Endothelial cell of umbilical vein (primary cell): ENCODE data around the gene WASF2. TPM values are rescaled to one million over a fixed set of nuclear protein-coding genes. Genes with fewer than 3 reads are reported as not detected.

Experiments used
- BruUV-seq: library from RNA; stranded (reverse); fragments of 400-500 nt; replicated peaks from 2 replicates; lab custom pipeline; 2021; lab: Mats Ljungman, UMichigan
- CTCF ChIA-PET: fragments of 300-600, 350-600 bp; sonication (Branson Sonifier 250); formaldehyde crosslinking; loops from one replicate; lab custom pipeline; 2021; ENCODE audit warnings: antibody characterized with exemption, inconsistent platforms; lab: Charles Lee
- POLR2A ChIA-PET: fragments of 300-600, 350-600 bp; sonication (Branson Sonifier 250); formaldehyde crosslinking; loops from one replicate; lab custom pipeline; 2021; ENCODE audit warnings: antibody characterized with exemption, inconsistent platforms; lab: Charles Lee
- DNase-seq: peaks from one replicate; pipeline ENCODE4 v3.0.0-alpha.2; 2011; ENCODE audit warnings: low read depth, low spot score
- FAIRE-seq: peaks from 2 replicates; lab custom pipeline; 2011; peaks lifted over from hg19 to GRCh38; lab: Jason Lieb, UNC
- H2AFZ ChIP-seq: 2 replicates; pipeline ENCODE4 v1.6.0; 2012; ENCODE audit warnings: low read depth, low read length, control low read depth, inconsistent platforms
- H3K27ac ChIP-seq: 2 replicates; pipeline ENCODE4 v1.5.1; 2011; ENCODE audit warnings: low read depth, mild to moderate bottlenecking, control low read depth, low read length, moderate library complexity; ENCODE audit not compliant: insufficient read depth
- H3K27me3 ChIP-seq, 2 experiments: 2 replicates each; pipeline versions ENCODE4 v1.6.0 to v1.6.1; 2011; ENCODE audit warnings: low read length in 2 of 2, mixed read lengths in 1 of 2; ENCODE audit not compliant: control insufficient read depth in 2 of 2, insufficient read depth in 2 of 2
- H3K36me3 ChIP-seq, 2 experiments: 2 replicates in 1 of 2; 3 replicates in 1 of 2; pipeline ENCODE4 v1.5.1; 2011; ENCODE audit warnings: low read length in 2 of 2, mild to moderate bottlenecking in 1 of 2, moderate library complexity in 1 of 2; ENCODE audit not compliant: control insufficient read depth in 2 of 2, insufficient read depth in 2 of 2; ENCODE audit errors: extremely low read depth in 1 of 2
- H3K4me1 ChIP-seq: 3 replicates; pipeline ENCODE4 v1.5.1; 2011; ENCODE audit warnings: mild to moderate bottlenecking, low read length; ENCODE audit not compliant: control insufficient read depth, insufficient read depth; ENCODE audit errors: extremely low read depth
- H3K4me2 ChIP-seq: 2 replicates; pipeline ENCODE4 v1.6.1; 2011; ENCODE audit warnings: low read length, control low read depth, mixed read lengths; ENCODE audit not compliant: insufficient read depth
- H3K4me3 ChIP-seq, 3 experiments: fragments of 200-600 bp in 1 of 3; sonication (generic), shearing (Covaris generic) in 1 of 3; replicated peaks in 1 of 3; 2 replicates each; pipeline ENCODE4 v1.5.1; 2011 to 2016; ENCODE audit warnings: control low read depth in 3 of 3, low read length in 3 of 3, mild to moderate bottlenecking in 2 of 3, inconsistent platforms in 1 of 3, low read depth in 1 of 3, moderate library complexity in 1 of 3; ENCODE audit not compliant: insufficient read depth in 1 of 3
- H3K79me2 ChIP-seq: 2 replicates; pipeline ENCODE4 v1.6.0; 2012; ENCODE audit warnings: low read length, inconsistent platforms; ENCODE audit not compliant: control insufficient read depth, insufficient read depth
- H3K9ac ChIP-seq: replicated peaks from 2 replicates; pipeline ENCODE3; 2011; ENCODE audit warnings: low read length, control low read depth; ENCODE audit not compliant: insufficient read depth; ENCODE audit errors: extremely low read depth
- H3K9me1 ChIP-seq: replicated peaks from 3 replicates; pipeline ENCODE4 v1.6.0; 2011; ENCODE audit warnings: mild to moderate bottlenecking, low read length; ENCODE audit not compliant: control insufficient read depth, insufficient read depth; ENCODE audit errors: extremely low read depth
- H3K9me3 ChIP-seq: replicated peaks from 2 replicates; pipeline ENCODE4 v1.5.1; 2012; ENCODE audit warnings: low read length, inconsistent platforms; ENCODE audit not compliant: control insufficient read depth, insufficient read depth
- H4K20me1 ChIP-seq: replicated peaks from 2 replicates; pipeline ENCODE3; 2011; ENCODE audit warnings: mild to moderate bottlenecking, low read length; ENCODE audit not compliant: control insufficient read depth, insufficient read depth; ENCODE audit errors: extremely low read depth
- EZH2 ChIP-seq: IDR thresholded peaks from 2 replicates; pipeline ENCODE4 v1.6.1; 2012; ENCODE audit warnings: borderline replicate concordance, low read depth, mild to moderate bottlenecking, moderate library complexity, low read length, inconsistent platforms; ENCODE audit not compliant: severe bottlenecking
- FOS ChIP-seq: IDR thresholded peaks from 2 replicates; pipeline ENCODE4 v1.6.1; 2011; ENCODE audit warnings: mild to moderate bottlenecking, low read length, moderate library complexity, borderline replicate concordance; ENCODE audit not compliant: insufficient read depth
- GATA2 ChIP-seq: IDR thresholded peaks from 2 replicates; pipeline ENCODE4 v1.7.0; 2011; ENCODE audit warnings: low read depth, mild to moderate bottlenecking, moderate library complexity, mixed read lengths, low read length; ENCODE audit not compliant: insufficient read length, insufficient read depth
- JUN ChIP-seq: IDR thresholded peaks from 2 replicates; pipeline ENCODE4 v1.6.1; 2011; ENCODE audit warnings: borderline replicate concordance, low read depth; ENCODE audit not compliant: insufficient read length, insufficient read depth
- MYC ChIP-seq: IDR thresholded peaks from one replicate; pipeline ENCODE4 v1.6.1; 2011; ENCODE audit warnings: mild to moderate bottlenecking, low read depth, low read length
- POLR2A ChIP-seq: IDR thresholded peaks from 2 replicates; pipeline ENCODE4 v1.6.1; 2012; ENCODE audit warnings: low read depth, mild to moderate bottlenecking, control low read depth, low read length
- POLR2AphosphoS5 ChIP-seq: IDR thresholded peaks from 2 replicates; pipeline ENCODE4 v1.6.1; 2012; ENCODE audit warnings: low read depth, mild to moderate bottlenecking, control low read depth, low read length, moderate library complexity; ENCODE audit not compliant: insufficient read depth
- dilution Hi-C: fragments of 300-500 bp; cut with MboI; formaldehyde crosslinking; loops from one replicate; pipeline ENCODE4 v1.15.0; 2019; ENCODE audit warnings: low sequenced_read_pairs; ENCODE audit not compliant: extremely low pct_ligation_motif_present
- intact Hi-C: fragments of 100-400 bp; cut with micrococcal nuclease; formaldehyde crosslinking; loops from one replicate; pipeline ENCODE4 v1.10.0; 2022
- polyA plus RNA-seq, 4 experiments: library from polyadenylated mRNA; depleted of rRNA in 3 of 4; stranded (reverse) in 3 of 4; unstranded in 1 of 4; fragments of >200 nt; gene quantifications; 2 replicates each; pipeline versions ENCODE4 v1.2.1 to v1.2.3, GENCODE V29; 2011 to 2012; ENCODE audit warnings: missing spikeins in 1 of 4
- total RNA-seq: library from RNA; stranded (reverse); gene quantifications from 2 replicates; pipeline ENCODE4 v1.2.3, GENCODE V29; 2021
- TF ChIP-seq, protein P1 (sequence below), 2 donors: IDR thresholded peaks; 1 replicate in 1 of 2; 2 replicates in 1 of 2; pipeline ENCODE4 v1.5.1; 2011; ENCODE audit warnings: low read length in 2 of 2, mild to moderate bottlenecking in 2 of 2, moderate library complexity in 2 of 2, control low read depth in 1 of 2, inconsistent platforms in 1 of 2, low read depth in 1 of 2; ENCODE audit not compliant: insufficient read depth in 1 of 2; ENCODE audit errors: extremely low read depth in 1 of 2
- TF ChIP-seq, protein P2 (sequence below): IDR thresholded peaks from 2 replicates; pipeline ENCODE4 v1.6.1; 2011; ENCODE audit not compliant: insufficient read depth, insufficient read length

Gene WASF2
- total and polyA plus RNA-seq, 2 donors (not counting 3 experiments of a cell fraction or from before 2014, with no cell fraction given): 76.9 to 172 TPM

DNA sequence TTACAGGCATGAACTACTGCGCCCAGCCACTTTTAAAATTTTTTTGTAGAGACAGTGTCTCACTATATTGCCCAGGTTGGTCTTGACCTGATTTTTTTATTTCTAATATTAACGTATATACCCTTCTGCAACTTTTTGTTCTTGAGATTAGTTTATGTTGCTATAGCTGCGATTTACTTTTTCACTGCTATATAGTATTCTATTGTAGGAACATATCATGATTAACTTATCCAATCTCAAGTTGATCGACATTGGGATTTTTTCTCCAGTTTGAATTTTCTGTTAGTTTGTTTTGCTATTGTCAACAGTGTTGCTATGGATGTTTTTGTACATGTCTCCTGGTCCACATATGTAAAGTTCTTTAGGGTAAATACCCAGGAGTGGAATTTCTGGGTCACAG is 35.4 kb downstream of the WASF2 start:
- no peak for FAIRE-seq
- Histone ChIP-seq H3K27me3 (no peaks in the 10 kb centered on the region), H3K9me3 (no peaks in the 10 kb centered on the region), H3K36me3 (peaks cover 0 to under 1% of the 10 kb centered on the region in 2 experiments), H3K27ac (no peak overlapping the region), H3K4me2 (no peak overlapping the region), H3K4me3 (no peak overlapping the region), H3K9me1 (no peaks in the 10 kb centered on the region), H2AFZ (no peak overlapping the region), H3K79me2 (peaks cover 66% of the 10 kb centered on the region), H3K4me1 (peaks cover 3% of the 10 kb centered on the region), H3K9ac (no peak overlapping the region), H4K20me1 (no peaks in the 10 kb centered on the region)
- TF ChIP-seq MYC (no peak), EZH2 (no peak), JUN (no peak), POLR2AphosphoS5 (no peak), POLR2A (no peak), FOS (no peak), GATA2 (no peak)
- TF ChIP-seq, protein P1, sequence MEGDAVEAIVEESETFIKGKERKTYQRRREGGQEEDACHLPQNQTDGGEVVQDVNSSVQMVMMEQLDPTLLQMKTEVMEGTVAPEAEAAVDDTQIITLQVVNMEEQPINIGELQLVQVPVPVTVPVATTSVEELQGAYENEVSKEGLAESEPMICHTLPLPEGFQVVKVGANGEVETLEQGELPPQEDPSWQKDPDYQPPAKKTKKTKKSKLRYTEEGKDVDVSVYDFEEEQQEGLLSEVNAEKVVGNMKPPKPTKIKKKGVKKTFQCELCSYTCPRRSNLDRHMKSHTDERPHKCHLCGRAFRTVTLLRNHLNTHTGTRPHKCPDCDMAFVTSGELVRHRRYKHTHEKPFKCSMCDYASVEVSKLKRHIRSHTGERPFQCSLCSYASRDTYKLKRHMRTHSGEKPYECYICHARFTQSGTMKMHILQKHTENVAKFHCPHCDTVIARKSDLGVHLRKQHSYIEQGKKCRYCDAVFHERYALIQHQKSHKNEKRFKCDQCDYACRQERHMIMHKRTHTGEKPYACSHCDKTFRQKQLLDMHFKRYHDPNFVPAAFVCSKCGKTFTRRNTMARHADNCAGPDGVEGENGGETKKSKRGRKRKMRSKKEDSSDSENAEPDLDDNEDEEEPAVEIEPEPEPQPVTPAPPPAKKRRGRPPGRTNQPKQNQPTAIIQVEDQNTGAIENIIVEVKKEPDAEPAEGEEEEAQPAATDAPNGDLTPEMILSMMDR (IDR thresholded peaks at IDR 0.05; ENCODE audit: extremely low read depth in 1 of 2, insufficient read depth in 1 of 2, low read depth in 1 of 2, low read length in 2 of 2): no peak
- TF ChIP-seq, protein P2, sequence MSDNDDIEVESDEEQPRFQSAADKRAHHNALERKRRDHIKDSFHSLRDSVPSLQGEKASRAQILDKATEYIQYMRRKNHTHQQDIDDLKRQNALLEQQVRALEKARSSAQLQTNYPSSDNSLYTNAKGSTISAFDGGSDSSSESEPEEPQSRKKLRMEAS: no peak
- DNase-seq: no peak
- ChIA-PET CTCF (interaction anchor here (1.6 kb wide), 1 partner anchor 11 kb away, joined by 3 read pairs; no protein-coding TSS in a partner anchor), POLR2A (no interaction called here)
- no TSS peak for BruUV-seq
- intact Hi-C loops (no loop called here), dilution Hi-C loops (no loop called here)
